ENCODE data around the gene TMEM120B.

Gene TMEM120B

GRCh38 chr12:121806009-121806545, 93.5 kb downstream of the TMEM120B start:
- no peak for DNase-seq

GRCh38 chr12:121806546-121807423, 94.2 kb downstream of the TMEM120B start:
- DNase-seq: no peak

- DNase-seq: no peak
These were observed 95.2 kb downstream of the TMEM120B start for GRCh38 chr12:121807642-121808347.

GRCh38 chr12:121808623-121809022, 96.1 kb downstream of the TMEM120B start:
- no peak for DNase-seq

GRCh38 chr12:121809712-121810116, 97.2 kb downstream of the TMEM120B start:
- DNase-seq: no peak

GRCh38 chr12:121810234-121810817, 97.8 kb downstream of the TMEM120B start:
- DNase-seq: no peak

GRCh38 chr12:121810833-121811433, 98.4 kb downstream of the TMEM120B start:
- no peak for DNase-seq

GRCh38 chr12:121811434-121812319, 99.1 kb downstream of the TMEM120B start:
- peak; percentile 9 for DNase-seq

GRCh38 chr12:121812320-121812871, 99.8 kb downstream of the TMEM120B start:
- DNase-seq: no peak

GRCh38 chr12:121812921-121813896, 100.7 kb downstream of the TMEM120B start:
- no peak for DNase-seq

- no peak for DNase-seq
These were observed 101.4 kb downstream of the TMEM120B start for GRCh38 chr12:121813951-121814350.

GRCh38 chr12:121814429-121815119, 102.0 kb downstream of the TMEM120B start:
- no peak for DNase-seq

GRCh38 chr12:121815263-121815662, 102.7 kb downstream of the TMEM120B start:
- DNase-seq: no peak

GRCh38 chr12:121816925-121817647, 104.5 kb downstream of the TMEM120B start:
- no peak for DNase-seq

GRCh38 chr12:121817648-121818043, 105.1 kb downstream of the TMEM120B start:
- no peak for DNase-seq

GRCh38 chr12:121819212-121819949, 106.8 kb downstream of the TMEM120B start:
- no peak for DNase-seq

- no peak for DNase-seq
These were observed 107.5 kb downstream of the TMEM120B start for GRCh38 chr12:121820056-121820455.

GRCh38 chr12:121822393-121823100, 110.0 kb downstream of the TMEM120B start:
- no peak for DNase-seq
